OCI-LY3 (cell line): Measurements from ENCODE around the gene SIRT6.
"Not testable (repeated sequence)": the region's sequence is repeated elsewhere in the genome, so short reads cannot be mapped to it uniquely, and the experiment has no call there.

Experiments
- H2AFZ ChIP-seq: fragments of 200-600, 300-600 bp; shearing (Covaris generic); 2 replicates; pipeline ENCODE4 v1.6.0; 2014; ENCODE audit warnings: antibody characterized with exemption, low read depth, low read length
- H3K27ac ChIP-seq: fragments of 200-600, 300-600 bp; sonication (generic); 2 replicates; pipeline ENCODE4 v1.5.1; 2014; ENCODE audit warnings: mild to moderate bottlenecking, low read length, moderate library complexity, mixed read lengths
- H3K27me3 ChIP-seq: fragments of 200-600, 300-600 bp; sonication (generic); 2 replicates; pipeline ENCODE4 v1.6.1; 2014; ENCODE audit warnings: low read depth, low read length, mixed read lengths
- H3K36me3 ChIP-seq: fragments of 200-600, 300-600 bp; sonication (generic); replicated peaks from 2 replicates; pipeline ENCODE3; 2014; ENCODE audit warnings: low read depth, low read length, mixed read lengths
- H3K4me1 ChIP-seq: fragments of 300-600, 200-600 bp; sonication (generic); 2 replicates; pipeline ENCODE4 v1.6.1; 2014; ENCODE audit warnings: low read length, mixed read lengths
- H3K4me2 ChIP-seq: fragments of 200-600, 300-600 bp; sonication (generic); 2 replicates; pipeline ENCODE4 v1.6.1; 2014; ENCODE audit warnings: low read length, mixed read lengths
- H3K4me3 ChIP-seq: fragments of 300-600, 200-600 bp; sonication (generic); 2 replicates; pipeline ENCODE4 v1.5.1; 2014; ENCODE audit warnings: antibody characterized with exemption, mild to moderate bottlenecking, low read length, moderate library complexity
- H3K79me2 ChIP-seq: fragments of 300-600, 200-600 bp; shearing (Covaris generic); 2 replicates; pipeline ENCODE4 v1.6.1; 2014; ENCODE audit warnings: mild to moderate bottlenecking, low read length, mixed read lengths
- H3K9ac ChIP-seq: fragments of 300-600, 200-600 bp; shearing (Covaris generic); 2 replicates; pipeline ENCODE4 v1.6.0; 2014; ENCODE audit warnings: mild to moderate bottlenecking, low read length, moderate library complexity
- H3K9me3 ChIP-seq: fragments of 200-600, 300-600 bp; shearing (Covaris generic); 2 replicates; pipeline ENCODE4 v1.6.1; 2014; ENCODE audit warnings: low read length, mixed read lengths; ENCODE audit not compliant: insufficient read depth
- H4K20me1 ChIP-seq: fragments of 200-600, 300-600 bp; sonication (generic); 2 replicates; pipeline ENCODE4 v1.6.1; 2016; ENCODE audit warnings: low read length, mixed read lengths; ENCODE audit not compliant: insufficient read depth
- EZH2phosphoT487 ChIP-seq: fragments of 200-600 bp; shearing (Covaris generic); IDR thresholded peaks from 2 replicates; pipeline ENCODE4 v1.6.1; 2018; ENCODE audit warnings: antibody characterized with exemption, mixed run types, low read depth
- TF ChIP-seq, protein P1 (sequence below): fragments of 200-600, 300-600 bp; sonication (generic); IDR thresholded peaks from 2 replicates; pipeline ENCODE4 v1.5.1; 2014; ENCODE audit warnings: antibody characterized with exemption, low read length, low read depth

Gene SIRT6

DNA sequence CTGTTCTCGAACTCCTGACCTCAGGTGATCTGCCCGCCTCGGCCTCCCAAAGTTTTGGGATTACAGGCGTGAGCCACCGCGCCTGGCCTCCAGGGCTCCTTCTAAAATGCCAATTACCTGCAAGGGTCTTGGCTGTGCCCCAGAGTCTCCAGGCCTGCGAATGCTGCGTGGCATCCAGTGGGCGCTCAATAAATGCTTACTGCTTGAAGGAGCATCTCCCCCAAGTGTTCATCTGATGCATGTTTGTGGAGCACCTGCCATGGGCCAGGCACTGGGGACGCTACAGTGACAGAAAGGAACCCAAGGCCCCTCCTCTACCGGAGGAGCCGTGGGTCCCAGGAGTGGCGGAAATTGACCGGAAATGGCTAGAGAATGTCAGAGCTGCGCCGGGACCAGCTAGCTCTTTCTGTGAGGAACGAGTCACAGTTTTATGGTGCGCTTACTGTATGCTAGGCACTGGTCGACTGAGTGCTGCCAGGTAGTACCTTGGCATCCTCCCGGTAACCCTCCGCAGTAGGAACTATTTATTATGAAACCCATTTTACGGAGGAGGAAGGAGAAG is 14.3 kb upstream of the SIRT6 start:
- TF ChIP-seq, protein P1, sequence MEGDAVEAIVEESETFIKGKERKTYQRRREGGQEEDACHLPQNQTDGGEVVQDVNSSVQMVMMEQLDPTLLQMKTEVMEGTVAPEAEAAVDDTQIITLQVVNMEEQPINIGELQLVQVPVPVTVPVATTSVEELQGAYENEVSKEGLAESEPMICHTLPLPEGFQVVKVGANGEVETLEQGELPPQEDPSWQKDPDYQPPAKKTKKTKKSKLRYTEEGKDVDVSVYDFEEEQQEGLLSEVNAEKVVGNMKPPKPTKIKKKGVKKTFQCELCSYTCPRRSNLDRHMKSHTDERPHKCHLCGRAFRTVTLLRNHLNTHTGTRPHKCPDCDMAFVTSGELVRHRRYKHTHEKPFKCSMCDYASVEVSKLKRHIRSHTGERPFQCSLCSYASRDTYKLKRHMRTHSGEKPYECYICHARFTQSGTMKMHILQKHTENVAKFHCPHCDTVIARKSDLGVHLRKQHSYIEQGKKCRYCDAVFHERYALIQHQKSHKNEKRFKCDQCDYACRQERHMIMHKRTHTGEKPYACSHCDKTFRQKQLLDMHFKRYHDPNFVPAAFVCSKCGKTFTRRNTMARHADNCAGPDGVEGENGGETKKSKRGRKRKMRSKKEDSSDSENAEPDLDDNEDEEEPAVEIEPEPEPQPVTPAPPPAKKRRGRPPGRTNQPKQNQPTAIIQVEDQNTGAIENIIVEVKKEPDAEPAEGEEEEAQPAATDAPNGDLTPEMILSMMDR: no peak
- TF ChIP-seq EZH2phosphoT487: no peak
- H3K27me3 ChIP-seq: peaks cover 19% of the 10 kb centered on the region; the same call in 1 of the 2 replicates
- H3K27ac ChIP-seq: no peak overlapping the region
- no peaks in the 10 kb centered on the region for H3K4me1 ChIP-seq
- H2AFZ ChIP-seq: no peak overlapping the region
- no peak overlapping the region for H3K9ac ChIP-seq
- H3K36me3 ChIP-seq: no peaks in the 10 kb centered on the region
- H3K9me3 ChIP-seq: 0 out of 2 replicates have a peak, but pooled peaks cover 5% of the 10 kb centered on the region
- H4K20me1 ChIP-seq: no peaks in the 10 kb centered on the region
- H3K79me2 ChIP-seq: no peaks in the 10 kb centered on the region
- H3K4me3 ChIP-seq: no peak overlapping the region
- H3K4me2 ChIP-seq: no peak overlapping the region

DNA sequence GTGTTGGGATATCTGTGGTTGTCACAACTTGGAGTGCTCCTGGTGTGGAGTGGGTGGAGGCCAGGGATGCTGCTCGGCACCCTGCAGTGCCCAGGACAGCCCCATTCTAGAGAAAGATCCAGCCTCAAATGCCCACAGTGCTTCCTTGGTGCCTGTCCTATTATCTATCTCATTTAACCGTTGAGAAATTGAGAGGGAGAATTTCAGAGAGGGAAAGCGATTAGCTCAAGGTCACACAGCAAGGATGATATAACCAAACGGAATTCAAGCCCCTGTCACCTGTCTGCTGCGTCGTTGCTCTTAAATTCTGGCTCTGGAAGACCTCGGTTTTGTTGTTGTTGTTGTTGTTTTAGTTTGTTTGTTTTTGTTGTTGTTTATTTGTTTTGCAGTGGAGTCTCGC is 13.6 kb upstream of the SIRT6 start:
- Histone ChIP-seq H4K20me1 (no peaks in the 10 kb centered on the region), H3K27ac (no peak overlapping the region), H3K4me2 (no peak overlapping the region), H3K27me3 (peaks cover 15% of the 10 kb centered on the region; the same call in 1 of the 2 replicates), H3K4me3 (no peak overlapping the region), H3K79me2 (no peaks in the 10 kb centered on the region), H3K9me3 (0 out of 2 replicates have a peak, but pooled peaks cover 5% of the 10 kb centered on the region), H3K4me1 (no peaks in the 10 kb centered on the region), H2AFZ (no peak overlapping the region), H3K9ac (no peak overlapping the region), H3K36me3 (no peaks in the 10 kb centered on the region)
- TF ChIP-seq, protein P1: no peak
- no peak for TF ChIP-seq EZH2phosphoT487

DNA sequence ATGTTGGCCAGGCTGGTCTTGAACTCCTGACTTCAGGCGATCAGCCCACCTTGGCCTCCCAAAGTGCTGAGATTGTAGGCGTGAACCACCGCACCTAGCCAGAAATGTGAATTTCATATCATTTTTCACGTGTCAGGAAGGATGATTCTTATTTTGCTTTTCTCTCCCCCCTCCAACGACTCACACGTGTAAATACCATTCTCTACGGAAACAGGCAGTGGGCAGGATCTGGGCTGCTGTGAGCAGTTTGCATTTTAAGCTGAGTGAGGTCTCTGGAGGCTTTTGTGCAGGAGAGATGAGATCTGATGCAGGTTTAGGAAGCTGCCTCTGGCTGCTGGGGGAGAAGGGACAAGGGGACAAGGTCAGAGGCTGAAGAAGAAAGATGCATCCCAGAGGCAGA is 12.0 kb upstream of the SIRT6 start:
- Histone ChIP-seq H3K36me3 (no peaks in the 10 kb centered on the region), H3K4me2 (no peak overlapping the region), H3K9ac (no peak overlapping the region), H3K27ac (no peak overlapping the region), H4K20me1 (no peaks in the 10 kb centered on the region), H3K4me3 (no peak overlapping the region), H3K27me3 (0 out of 2 replicates have a peak, but pooled peaks cover 8% of the 10 kb centered on the region), H3K9me3 (0 out of 2 replicates have a peak, but pooled peaks cover 5% of the 10 kb centered on the region), H3K79me2 (no peaks in the 10 kb centered on the region), H3K4me1 (no peaks in the 10 kb centered on the region), H2AFZ (no peak overlapping the region)
- TF ChIP-seq, protein P1: no peak
- TF ChIP-seq EZH2phosphoT487: no peak

DNA sequence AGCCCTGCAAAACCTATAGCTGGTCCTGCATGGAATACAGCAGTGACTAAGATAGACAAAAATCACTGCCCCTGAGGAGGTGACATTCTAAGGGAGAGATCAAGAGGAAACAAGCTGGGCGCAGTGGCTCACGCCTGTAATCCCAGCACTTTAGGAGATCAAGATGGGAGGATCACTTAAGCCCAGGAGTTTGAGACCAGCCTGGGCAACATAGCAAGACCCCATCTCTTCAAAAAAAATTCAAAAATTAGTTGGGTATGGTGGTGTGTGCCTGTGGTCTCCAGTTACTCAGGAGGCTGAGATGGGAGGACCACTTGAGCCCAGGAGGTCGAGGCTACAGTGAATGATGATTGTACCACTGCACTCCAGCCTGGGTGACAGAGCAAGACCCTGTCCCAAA is 10.2 kb upstream of the SIRT6 start:
- not testable (repeated sequence) for H3K36me3 ChIP-seq, H3K4me1 ChIP-seq, H3K9ac ChIP-seq, H3K27me3 ChIP-seq, H2AFZ ChIP-seq, H3K27ac ChIP-seq, H4K20me1 ChIP-seq, H3K4me2 ChIP-seq, H3K4me3 ChIP-seq, H3K79me2 ChIP-seq, H3K9me3 ChIP-seq
